Measurements from ENCODE around the gene CELF5.

DNA sequence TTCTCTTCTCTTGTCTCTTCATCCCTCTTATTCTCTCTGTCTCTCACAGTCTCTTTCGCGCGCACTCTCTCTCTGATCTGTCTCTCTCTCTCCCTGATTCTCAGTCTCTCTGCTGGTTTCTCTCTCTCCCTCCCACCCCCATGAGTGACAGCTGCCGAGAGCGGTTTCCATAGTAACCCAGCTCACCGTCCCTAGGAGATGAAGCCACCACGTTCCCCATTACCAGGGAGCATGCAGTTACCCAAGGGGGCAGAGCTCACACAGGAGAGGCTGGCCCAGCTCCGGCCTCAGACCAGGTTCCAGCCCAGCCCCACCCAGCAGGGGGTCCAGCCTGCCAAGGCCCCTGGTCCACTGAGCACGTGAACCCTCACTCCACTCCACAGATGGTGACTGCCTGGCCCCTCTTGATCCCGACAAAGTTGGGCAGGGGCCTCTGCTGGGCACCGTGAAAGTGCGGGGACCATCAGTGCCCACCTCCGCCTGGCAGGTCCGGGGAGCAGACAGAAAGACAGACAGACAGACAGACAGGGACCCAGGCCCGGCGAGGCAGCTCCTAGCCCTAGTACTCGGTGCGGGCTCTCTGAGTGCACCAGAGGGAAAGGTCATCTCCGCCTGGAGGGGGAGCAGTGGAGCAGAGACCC is 50.6 kb downstream of the CELF5 start:
- TF ChIP-seq, protein P1, sequence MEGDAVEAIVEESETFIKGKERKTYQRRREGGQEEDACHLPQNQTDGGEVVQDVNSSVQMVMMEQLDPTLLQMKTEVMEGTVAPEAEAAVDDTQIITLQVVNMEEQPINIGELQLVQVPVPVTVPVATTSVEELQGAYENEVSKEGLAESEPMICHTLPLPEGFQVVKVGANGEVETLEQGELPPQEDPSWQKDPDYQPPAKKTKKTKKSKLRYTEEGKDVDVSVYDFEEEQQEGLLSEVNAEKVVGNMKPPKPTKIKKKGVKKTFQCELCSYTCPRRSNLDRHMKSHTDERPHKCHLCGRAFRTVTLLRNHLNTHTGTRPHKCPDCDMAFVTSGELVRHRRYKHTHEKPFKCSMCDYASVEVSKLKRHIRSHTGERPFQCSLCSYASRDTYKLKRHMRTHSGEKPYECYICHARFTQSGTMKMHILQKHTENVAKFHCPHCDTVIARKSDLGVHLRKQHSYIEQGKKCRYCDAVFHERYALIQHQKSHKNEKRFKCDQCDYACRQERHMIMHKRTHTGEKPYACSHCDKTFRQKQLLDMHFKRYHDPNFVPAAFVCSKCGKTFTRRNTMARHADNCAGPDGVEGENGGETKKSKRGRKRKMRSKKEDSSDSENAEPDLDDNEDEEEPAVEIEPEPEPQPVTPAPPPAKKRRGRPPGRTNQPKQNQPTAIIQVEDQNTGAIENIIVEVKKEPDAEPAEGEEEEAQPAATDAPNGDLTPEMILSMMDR (IDR thresholded peaks at IDR 0.05): peak in 2 of 4 donors; percentile 15 to 23
- no peak for TF ChIP-seq POLR2A (IDR thresholded peaks at IDR 0.05)

Measured in right lobe of liver (tissue), 4 donors.